ENCODE measurements around the gene PACSIN1.
"Not testable (repeated sequence)": the region's sequence is repeated elsewhere in the genome, so short reads cannot be mapped to it uniquely, and the experiment has no call there.

The PACSIN1 gene

GRCh38 chr6:34478796-34479195 is 12.9 kb downstream of the PACSIN1 start:
- no peak overlapping the region for H4K8ac ChIP-seq (ENCODE audit: low read depth, low read length)
- DNase-seq: no peak
- WGBS (ENCODE audit: extremely low coverage, insufficient coverage, insufficient read length): no CpG with 5 or more reads among the region's 4 CpGs
- H3K14ac ChIP-seq (ENCODE audit: low read length): no peak overlapping the region
- no peak overlapping the region for H3K4me3 ChIP-seq (ENCODE audit: low read depth, low read length)
- no peaks in the 10 kb centered on the region for H3K27me3 ChIP-seq (ENCODE audit: insufficient read depth, low read length)
- no peak overlapping the region for H3K4ac ChIP-seq (ENCODE audit: low read depth, low read length)
- no peak overlapping the region for H4K91ac ChIP-seq (ENCODE audit: low read depth, low read length)
- H3K23ac ChIP-seq (ENCODE audit: low read length): no peak overlapping the region
- no peaks in the 10 kb centered on the region for H3K79me2 ChIP-seq (ENCODE audit: control insufficient read depth, insufficient read depth, low read length, poor library complexity)
- H3K9me3 ChIP-seq (ENCODE audit: insufficient read depth, low read depth, low read length): no peaks in the 10 kb centered on the region
- no peak overlapping the region for H3K9ac ChIP-seq (ENCODE audit: low read length)
- H3K27ac ChIP-seq (ENCODE audit: low read depth, low read length): no peak overlapping the region
- H2BK5ac ChIP-seq (ENCODE audit: low read depth, low read length, poor library complexity): no peak overlapping the region
- H3K18ac ChIP-seq (ENCODE audit: low read length): no peak overlapping the region
- no peak overlapping the region for H2BK120ac ChIP-seq (ENCODE audit: insufficient read depth, low read length, poor library complexity)
- H2AFZ ChIP-seq (ENCODE audit: insufficient read depth, low read length, poor library complexity): no peak overlapping the region
- no peak overlapping the region for H2AK5ac ChIP-seq (ENCODE audit: low read length)
- no peaks in the 10 kb centered on the region for H3K4me1 ChIP-seq (ENCODE audit: control insufficient read depth in 1 of 2, insufficient read depth in 2 of 2, low read length in 2 of 2)
- no peaks in the 10 kb centered on the region for H3K79me1 ChIP-seq (ENCODE audit: low read length)
- no peak overlapping the region for H3K4me2 ChIP-seq (ENCODE audit: low read length)
- H2BK12ac ChIP-seq (ENCODE audit: low read length): no peak overlapping the region
- H4K12ac ChIP-seq (ENCODE audit: low read depth, low read length): no peak overlapping the region
- H3K36me3 ChIP-seq (ENCODE audit: control insufficient read depth in 1 of 2, insufficient read depth in 2 of 2, low read length in 2 of 2): no peaks in the 10 kb centered on the region

GRCh38 chr6:34483781-34484180 is 17.9 kb downstream of the PACSIN1 start:
- not testable (repeated sequence) for H3K27me3 ChIP-seq (ENCODE audit: insufficient read depth, low read length); H3K18ac ChIP-seq (ENCODE audit: low read length); H3K9ac ChIP-seq (ENCODE audit: low read length); H3K23ac ChIP-seq (ENCODE audit: low read length); H3K27ac ChIP-seq (ENCODE audit: low read depth, low read length); H2BK120ac ChIP-seq (ENCODE audit: insufficient read depth, low read length, poor library complexity); H2AFZ ChIP-seq (ENCODE audit: insufficient read depth, low read length, poor library complexity); H4K91ac ChIP-seq (ENCODE audit: low read depth, low read length); H2BK5ac ChIP-seq (ENCODE audit: low read depth, low read length, poor library complexity); H3K79me2 ChIP-seq (ENCODE audit: control insufficient read depth, insufficient read depth, low read length, poor library complexity); H3K9me3 ChIP-seq (ENCODE audit: insufficient read depth, low read depth, low read length); H3K36me3 ChIP-seq (ENCODE audit: control insufficient read depth in 1 of 2, insufficient read depth in 2 of 2, low read length in 2 of 2); H4K12ac ChIP-seq (ENCODE audit: low read depth, low read length); H4K8ac ChIP-seq (ENCODE audit: low read depth, low read length); H3K79me1 ChIP-seq (ENCODE audit: low read length); H3K4ac ChIP-seq (ENCODE audit: low read depth, low read length); H2AK5ac ChIP-seq (ENCODE audit: low read length); H3K4me3 ChIP-seq (ENCODE audit: low read depth, low read length); H3K14ac ChIP-seq (ENCODE audit: low read length); H2BK12ac ChIP-seq (ENCODE audit: low read length); H3K4me2 ChIP-seq (ENCODE audit: low read length); H3K4me1 ChIP-seq (ENCODE audit: control insufficient read depth in 1 of 2, insufficient read depth in 2 of 2, low read length in 2 of 2); DNase-seq
- no CpG with 5 or more reads among the region's 5 CpGs for WGBS (ENCODE audit: extremely low coverage, insufficient coverage, insufficient read length)

GRCh38 chr6:34484391-34484790 is 18.5 kb downstream of the PACSIN1 start:
- no CpG with 5 or more reads among the region's 1 CpG for WGBS (ENCODE audit: extremely low coverage, insufficient coverage, insufficient read length)
- H2BK5ac ChIP-seq (ENCODE audit: low read depth, low read length, poor library complexity): no peak overlapping the region

GRCh38 chr6:34484899-34485298 is 19.0 kb downstream of the PACSIN1 start:
- H4K91ac ChIP-seq (ENCODE audit: low read depth, low read length): no peak overlapping the region
- H4K12ac ChIP-seq (ENCODE audit: low read depth, low read length): no peak overlapping the region
- no peaks in the 10 kb centered on the region for H3K79me2 ChIP-seq (ENCODE audit: control insufficient read depth, insufficient read depth, low read length, poor library complexity)
- H2BK120ac ChIP-seq (ENCODE audit: insufficient read depth, low read length, poor library complexity): no peak overlapping the region
- no peaks in the 10 kb centered on the region for H3K4me1 ChIP-seq (ENCODE audit: control insufficient read depth in 1 of 2, insufficient read depth in 2 of 2, low read length in 2 of 2)
- H3K4me3 ChIP-seq (ENCODE audit: low read depth, low read length): no peak overlapping the region
- no peak overlapping the region for H3K9ac ChIP-seq (ENCODE audit: low read length)
- H3K4me2 ChIP-seq (ENCODE audit: low read length): no peak overlapping the region
- no peaks in the 10 kb centered on the region for H3K79me1 ChIP-seq (ENCODE audit: low read length)
- no peak overlapping the region for H3K14ac ChIP-seq (ENCODE audit: low read length)
- H3K36me3 ChIP-seq (ENCODE audit: control insufficient read depth in 1 of 2, insufficient read depth in 2 of 2, low read length in 2 of 2): no peaks in the 10 kb centered on the region
- peak overlapping the region; percentile 53 for H3K23ac ChIP-seq (ENCODE audit: low read length)
- no peak overlapping the region for H4K8ac ChIP-seq (ENCODE audit: low read depth, low read length)
- no peak overlapping the region for H2BK5ac ChIP-seq (ENCODE audit: low read depth, low read length, poor library complexity)
- no peak overlapping the region for H2AFZ ChIP-seq (ENCODE audit: insufficient read depth, low read length, poor library complexity)
- no peak overlapping the region for H3K27ac ChIP-seq (ENCODE audit: low read depth, low read length)
- no peaks in the 10 kb centered on the region for H3K27me3 ChIP-seq (ENCODE audit: insufficient read depth, low read length)
- no peak overlapping the region for H2AK5ac ChIP-seq (ENCODE audit: low read length)
- no peak overlapping the region for H3K18ac ChIP-seq (ENCODE audit: low read length)
- DNase-seq: no peak
- no CpG with 5 or more reads among the region's 7 CpGs for WGBS (ENCODE audit: extremely low coverage, insufficient coverage, insufficient read length)
- H3K4ac ChIP-seq (ENCODE audit: low read depth, low read length): no peak overlapping the region
- peaks cover 1% of the 10 kb centered on the region for H3K9me3 ChIP-seq (ENCODE audit: insufficient read depth, low read depth, low read length)
- no peak overlapping the region for H2BK12ac ChIP-seq (ENCODE audit: low read length)

More at GRCh38 chr6:34484391-34484790, 18.5 kb downstream of the PACSIN1 start:
- no peaks in the 10 kb centered on the region for H3K79me2 ChIP-seq (ENCODE audit: control insufficient read depth, insufficient read depth, low read length, poor library complexity)
- H2BK12ac ChIP-seq (ENCODE audit: low read length): no peak overlapping the region
- H4K8ac ChIP-seq (ENCODE audit: low read depth, low read length): no peak overlapping the region
- H2BK120ac ChIP-seq (ENCODE audit: insufficient read depth, low read length, poor library complexity): no peak overlapping the region
- DNase-seq: no peak
- no peak overlapping the region for H3K4me2 ChIP-seq (ENCODE audit: low read length)
- no peak overlapping the region for H3K14ac ChIP-seq (ENCODE audit: low read length)
- no peaks in the 10 kb centered on the region for H3K79me1 ChIP-seq (ENCODE audit: low read length)
- no peaks in the 10 kb centered on the region for H3K36me3 ChIP-seq (ENCODE audit: control insufficient read depth in 1 of 2, insufficient read depth in 2 of 2, low read length in 2 of 2)
- H3K9ac ChIP-seq (ENCODE audit: low read length): no peak overlapping the region
- no peak overlapping the region for H4K91ac ChIP-seq (ENCODE audit: low read depth, low read length)
- H2AK5ac ChIP-seq (ENCODE audit: low read length): no peak overlapping the region
- peaks cover 1% of the 10 kb centered on the region for H3K9me3 ChIP-seq (ENCODE audit: insufficient read depth, low read depth, low read length)
- H3K4me1 ChIP-seq (ENCODE audit: control insufficient read depth in 1 of 2, insufficient read depth in 2 of 2, low read length in 2 of 2): no peaks in the 10 kb centered on the region
- H3K18ac ChIP-seq (ENCODE audit: low read length): no peak overlapping the region
- H3K27me3 ChIP-seq (ENCODE audit: insufficient read depth, low read length): no peaks in the 10 kb centered on the region
- H3K4ac ChIP-seq (ENCODE audit: low read depth, low read length): no peak overlapping the region
- no peak overlapping the region for H3K4me3 ChIP-seq (ENCODE audit: low read depth, low read length)
- no peak overlapping the region for H2AFZ ChIP-seq (ENCODE audit: insufficient read depth, low read length, poor library complexity)
- no peak overlapping the region for H4K12ac ChIP-seq (ENCODE audit: low read depth, low read length)
- no peak overlapping the region for H3K23ac ChIP-seq (ENCODE audit: low read length)
- H3K27ac ChIP-seq (ENCODE audit: low read depth, low read length): no peak overlapping the region

All from trophoblast cell (in vitro differentiated cells and primary cell).